NCI-H1930 (cell line): ENCODE measurements around the gene EVPLL.
"Not testable (repeated sequence)": the region's sequence is repeated elsewhere in the genome, so short reads cannot be mapped to it uniquely, and the experiment has no call there.

ENCODE experiments used
- DNase-seq, 2 experiments: peaks; one replicate each; lab custom pipeline; 2025; lab: John Stamatoyannopoulos, UW

The EVPLL gene

DNA sequence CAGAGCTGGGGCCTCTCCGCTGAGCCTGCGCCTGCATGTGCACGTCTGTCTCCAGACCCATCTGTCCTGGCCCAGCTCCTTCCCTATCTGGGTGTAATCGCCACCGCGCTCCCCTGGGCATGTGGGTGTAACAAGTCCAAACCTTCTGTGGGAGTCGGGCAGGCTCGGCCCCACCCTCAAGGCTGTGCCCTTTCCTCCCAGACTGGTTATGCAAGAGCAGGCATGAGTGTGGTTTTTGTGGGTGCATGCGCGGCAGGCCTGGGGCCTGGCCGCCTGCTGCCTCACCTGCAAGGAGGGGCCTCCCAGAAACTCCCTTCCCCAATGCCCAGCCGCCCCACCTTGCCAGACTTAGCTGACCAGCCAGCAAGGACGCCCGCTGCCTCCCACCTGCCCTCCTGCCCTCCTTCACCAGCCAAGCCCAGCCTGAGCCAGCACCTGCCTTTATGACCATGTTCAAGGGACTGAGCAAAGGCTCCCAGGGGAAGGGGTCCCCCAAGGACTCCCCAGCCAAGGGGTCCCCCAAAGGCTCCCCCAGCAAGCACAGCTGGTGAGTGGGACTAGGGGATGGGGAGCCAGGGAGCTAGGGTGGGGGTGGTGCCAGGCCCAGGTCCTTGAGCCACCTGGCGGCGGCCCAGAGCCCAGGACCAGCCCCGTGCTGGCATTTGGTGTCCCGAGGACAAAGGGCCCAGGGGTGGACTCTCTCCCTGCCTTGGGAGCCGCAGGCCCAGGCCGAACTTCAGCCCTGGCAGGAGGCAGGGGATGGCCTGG lies at the start of gene EVPLL:
EVPLL (plus strand) TSS at position 342 of the 768 bp plus-strand sequence. CDS start 3,160 bp downstream, outside the sequence.
- no peak for DNase-seq

GRCh38 chr17:18328643-18329204 lies 48.9 kb upstream of the EVPLL start:
- DNase-seq = no peak

DNA sequence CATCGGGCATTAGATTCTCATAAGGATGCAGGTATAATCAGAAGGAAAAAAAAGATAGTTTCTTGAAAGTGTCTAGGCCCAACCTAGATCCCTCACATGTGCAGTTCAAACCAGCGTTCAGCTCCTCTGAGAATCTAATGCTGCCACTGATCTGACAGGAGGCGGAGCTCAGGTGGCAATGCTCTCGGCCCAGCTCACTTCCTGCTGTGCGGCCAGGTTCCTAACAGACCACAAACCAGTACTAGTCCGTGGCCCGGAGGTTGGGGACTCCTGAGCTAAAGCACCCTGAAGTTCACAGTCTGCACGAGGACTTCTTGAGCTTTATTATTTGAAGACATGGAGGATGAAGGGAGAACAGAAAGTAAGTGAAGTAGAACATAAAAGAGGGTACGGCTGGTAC lies 45.7 kb upstream of the EVPLL start:
- no peak for DNase-seq

DNA sequence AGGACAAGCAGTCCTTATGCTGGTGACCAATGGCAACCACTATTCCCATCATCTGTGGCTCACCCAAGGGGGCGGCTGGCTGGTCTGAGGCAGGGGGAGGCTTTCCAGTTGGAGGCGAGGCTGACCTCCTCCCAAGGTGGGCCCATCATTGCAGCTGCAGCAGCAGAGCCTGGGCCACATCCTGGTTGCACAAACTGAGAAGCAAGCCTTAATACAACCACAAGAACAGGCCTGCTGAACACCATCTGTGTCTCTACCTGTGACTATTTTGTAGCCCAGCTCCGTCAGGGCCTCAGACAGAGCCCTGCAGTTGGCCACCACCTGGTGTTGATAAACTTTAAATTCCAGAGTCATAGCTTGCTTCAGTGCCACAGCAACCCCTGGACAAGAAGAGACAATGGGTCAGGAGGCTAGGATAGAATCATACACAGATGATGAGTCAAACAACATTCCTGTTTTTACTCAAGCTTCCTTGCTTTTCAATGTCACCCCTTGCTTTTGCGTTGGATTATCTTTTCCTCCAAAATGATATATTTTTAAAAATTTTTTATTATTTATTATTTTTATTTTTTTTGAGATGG lies 44.6 kb upstream of the EVPLL start:
- no peak for DNase-seq

DNA sequence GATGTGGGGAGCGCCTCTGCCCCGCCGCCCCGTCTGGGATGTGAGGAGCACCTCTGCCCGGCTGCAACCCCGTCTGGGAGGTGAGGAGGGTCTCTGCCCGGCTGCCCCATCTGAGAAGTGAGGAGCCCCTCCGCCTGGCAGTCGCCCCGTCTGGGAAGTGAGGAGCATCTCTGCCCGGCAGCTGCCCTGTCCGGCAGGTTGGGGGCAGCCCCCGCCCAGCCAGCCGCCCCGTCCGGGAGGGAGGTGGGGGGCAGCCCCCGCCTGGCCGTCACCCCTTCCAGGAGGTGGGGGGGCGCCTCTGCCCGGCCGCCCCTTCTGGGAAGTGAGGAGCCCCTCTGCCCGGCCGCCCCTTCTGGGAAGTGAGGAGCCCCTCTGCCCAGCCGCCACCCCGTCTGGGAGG lies 39.4 kb upstream of the EVPLL start:
- DNase-seq = not testable (repeated sequence)

- DNase-seq = no peak
Observed at GRCh38 chr17:18339933-18340332, 37.6 kb upstream of the EVPLL start.

GRCh38 chr17:18344021-18344420 lies 33.6 kb upstream of the EVPLL start:
- no peak for DNase-seq

DNA sequence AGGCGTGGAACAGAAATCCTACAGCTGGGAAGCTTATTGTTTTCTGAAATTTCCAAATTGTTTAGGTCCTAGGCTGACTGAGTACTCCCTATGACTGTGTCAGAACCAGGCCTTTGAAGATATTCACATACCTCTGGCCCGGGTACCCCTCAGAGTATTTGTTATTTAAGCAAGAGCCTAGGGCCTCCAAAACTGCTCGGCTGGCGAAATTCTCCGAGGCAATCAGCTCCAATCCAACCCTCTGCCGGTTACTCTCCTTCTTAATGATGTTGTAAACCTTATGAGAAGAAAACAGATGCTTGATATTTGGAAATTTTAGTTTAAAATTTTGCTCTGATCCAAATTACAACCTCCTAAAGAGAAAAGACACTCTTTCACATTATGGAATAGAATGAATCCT lies 24.0 kb upstream of the EVPLL start:
- DNase-seq = no peak

- DNase-seq = no peak
Observed at GRCh38 chr17:18356624-18357023, 21.0 kb upstream of the EVPLL start.

- DNase-seq = no peak
Observed at GRCh38 chr17:18360518-18360917, 17.1 kb upstream of the EVPLL start.

DNA sequence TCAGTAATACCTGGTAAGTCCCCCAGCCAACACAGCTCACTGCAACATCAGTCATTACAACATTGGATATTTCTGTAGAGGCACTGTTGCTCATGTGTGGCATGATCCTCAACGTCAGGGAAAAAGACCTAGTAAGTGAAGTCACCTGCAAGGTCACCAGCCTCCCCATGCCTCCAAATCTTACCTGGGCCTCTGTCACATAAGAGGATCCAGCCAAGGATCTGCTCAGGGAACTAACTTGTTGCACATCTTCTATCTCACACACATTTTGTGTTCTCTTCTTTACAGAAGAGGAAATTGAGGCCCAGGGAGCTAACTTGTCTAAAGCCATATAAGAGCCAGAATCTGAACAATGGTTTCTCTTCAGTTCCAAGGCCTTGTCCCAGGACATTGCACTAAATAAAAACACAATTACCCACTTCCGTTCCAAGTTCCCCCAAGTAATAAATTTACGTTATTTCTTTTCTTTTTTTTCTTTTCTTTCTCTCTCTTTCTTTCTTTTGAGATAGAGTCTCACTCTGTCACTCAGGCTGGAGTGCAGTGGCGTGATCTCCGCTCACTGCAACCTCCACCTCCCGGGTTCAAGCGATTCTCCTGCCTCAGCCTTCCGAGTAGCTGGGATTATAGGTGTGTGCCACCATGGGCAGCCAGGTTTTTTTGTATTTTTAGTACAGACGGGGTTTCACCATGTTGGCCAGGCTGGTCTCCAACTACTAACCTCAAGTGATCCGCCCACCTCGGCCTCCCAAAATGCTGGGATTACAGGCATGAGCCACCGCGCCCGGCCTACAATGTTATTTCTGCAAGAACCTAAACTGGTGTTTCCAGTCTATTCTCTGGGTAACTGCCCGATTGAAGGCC lies 15.5 kb upstream of the EVPLL start:
- no peak for DNase-seq

DNA sequence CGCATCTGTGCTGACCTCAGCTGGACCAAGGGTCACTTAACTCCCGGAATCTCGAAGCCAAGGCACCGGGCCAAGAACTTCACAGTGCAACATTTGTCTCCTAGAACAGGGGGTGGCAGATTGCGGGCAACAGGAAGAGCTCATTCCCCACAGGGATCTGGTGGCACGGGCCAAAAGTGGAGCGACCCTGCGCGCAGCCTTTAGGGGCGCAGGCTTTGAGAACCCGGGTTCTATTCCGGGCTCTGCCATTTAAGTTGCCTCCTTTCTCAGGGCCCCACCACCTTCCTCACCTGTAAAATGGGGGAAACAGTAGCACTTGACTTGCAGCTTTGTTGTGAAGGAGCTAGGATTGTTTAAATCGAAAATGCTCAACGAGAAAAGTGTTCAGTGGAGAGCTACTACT lies 14.9 kb upstream of the EVPLL start:
- no peak for DNase-seq

DNA sequence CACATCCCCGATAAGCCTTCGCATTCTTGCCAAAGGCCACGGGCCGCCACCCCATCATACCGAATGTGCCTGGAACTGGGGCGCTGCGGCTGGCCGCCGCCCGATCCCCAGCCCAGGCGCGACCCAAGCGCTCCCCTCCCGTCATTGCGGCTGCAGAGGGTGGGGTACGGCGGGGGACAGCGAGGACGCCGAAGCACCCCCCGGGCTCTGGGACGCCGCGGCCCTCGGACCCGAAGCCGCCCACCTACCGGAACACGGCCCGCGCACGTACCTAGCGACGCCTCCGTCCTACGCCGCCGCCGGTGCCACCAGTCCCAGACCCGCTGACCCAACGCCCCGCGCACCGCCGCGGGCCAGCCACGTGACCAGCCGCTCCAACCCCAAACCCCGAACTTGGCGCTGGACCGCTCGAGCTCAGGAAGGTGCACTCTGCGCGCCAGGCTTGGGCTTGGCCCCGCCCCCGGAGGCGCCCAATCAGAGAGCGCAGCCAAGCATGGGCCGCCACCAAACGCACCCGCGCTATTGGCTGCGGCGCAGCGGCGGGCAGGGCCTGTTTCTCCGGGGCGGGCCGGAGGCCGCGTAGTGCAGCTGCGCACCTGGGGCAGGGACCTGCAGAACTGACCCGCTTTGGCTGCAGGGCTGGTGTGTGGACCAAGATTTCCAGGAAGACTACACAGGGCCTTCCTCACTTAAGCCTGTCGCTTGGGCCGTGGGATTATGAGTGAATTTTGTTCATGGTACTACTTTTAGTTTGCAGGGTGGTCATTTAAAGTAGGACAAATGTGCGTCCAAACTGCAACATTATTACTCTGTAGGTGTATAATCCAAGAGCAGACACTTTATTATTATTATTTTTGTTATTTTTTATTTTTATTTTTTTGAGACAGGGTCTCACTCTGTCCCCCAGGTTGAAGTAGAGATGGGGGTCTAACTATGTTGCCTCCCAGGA lies 14.2 kb upstream of the EVPLL start, which contains the start of gene SHMT1:
SHMT1 (minus strand) TSS at position 450 of the 949 bp plus-strand sequence. CDS start 7,569 bp downstream, outside the sequence.
- DNase-seq = peak; percentile 83 to 91

DNA sequence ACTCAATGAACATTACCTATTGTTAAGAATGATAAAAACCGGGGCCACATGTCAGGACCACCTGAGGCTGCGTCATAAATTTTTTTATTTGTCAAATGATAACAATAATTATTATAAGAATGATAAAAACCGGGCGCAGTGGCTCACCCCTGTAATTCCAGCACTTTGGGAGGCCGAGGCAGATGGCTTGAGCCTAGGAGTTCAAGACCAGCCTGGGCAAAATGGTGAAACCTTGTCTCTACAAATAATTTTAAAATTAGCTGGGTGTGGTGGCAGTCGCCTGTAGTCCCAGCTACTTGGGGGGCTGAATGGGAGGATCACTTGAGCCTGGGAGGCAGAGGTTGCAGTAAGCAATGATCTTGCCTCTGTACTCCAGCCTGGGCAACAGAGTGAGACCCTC lies 13.4 kb upstream of the EVPLL start:
- no peak for DNase-seq

- DNase-seq = no peak
Observed at GRCh38 chr17:18368946-18369345, 8.6 kb upstream of the EVPLL start.

DNA sequence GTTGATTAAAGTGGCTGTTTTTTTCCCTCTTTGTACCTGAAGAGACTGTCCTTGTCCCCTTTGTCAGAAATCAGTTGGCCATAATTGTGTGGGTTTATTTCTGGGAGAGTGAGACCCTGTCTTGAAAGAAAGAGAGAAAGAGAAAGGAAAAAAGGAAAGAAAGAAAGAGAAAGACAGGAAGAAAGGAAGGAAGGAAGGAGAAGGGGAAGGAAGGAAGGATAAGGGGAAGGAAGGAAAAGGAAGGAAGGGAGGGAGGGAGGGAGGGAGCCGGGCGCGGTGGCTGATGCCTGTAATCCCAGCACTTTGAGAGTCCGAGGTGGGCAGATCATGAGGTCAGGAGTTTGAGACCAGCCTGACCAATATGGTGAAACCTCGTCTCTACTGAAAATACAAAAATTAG lies 6.8 kb upstream of the EVPLL start:
- DNase-seq = no peak

DNA sequence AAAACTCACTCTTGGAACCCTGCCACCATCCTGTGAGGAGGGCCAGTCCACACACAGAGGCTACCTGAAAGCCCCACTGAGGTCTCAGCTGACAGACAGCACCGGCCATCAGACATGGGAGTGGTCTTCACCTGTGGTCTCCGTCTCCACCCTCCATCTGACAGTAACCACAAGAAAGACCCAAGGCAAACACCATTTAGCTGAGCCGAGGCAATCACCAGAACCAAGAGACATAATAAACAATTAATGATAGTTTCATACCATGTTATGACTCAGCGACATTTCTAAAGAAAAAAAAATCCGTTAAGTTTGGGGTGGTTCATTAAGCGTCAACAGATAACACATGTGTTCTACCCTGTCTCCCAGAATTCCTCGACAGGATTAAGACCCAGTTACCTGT lies 6.1 kb upstream of the EVPLL start:
- no peak for DNase-seq

GRCh38 chr17:18373181-18373580 lies 4.4 kb upstream of the EVPLL start:
- DNase-seq = not testable (repeated sequence)

DNA sequence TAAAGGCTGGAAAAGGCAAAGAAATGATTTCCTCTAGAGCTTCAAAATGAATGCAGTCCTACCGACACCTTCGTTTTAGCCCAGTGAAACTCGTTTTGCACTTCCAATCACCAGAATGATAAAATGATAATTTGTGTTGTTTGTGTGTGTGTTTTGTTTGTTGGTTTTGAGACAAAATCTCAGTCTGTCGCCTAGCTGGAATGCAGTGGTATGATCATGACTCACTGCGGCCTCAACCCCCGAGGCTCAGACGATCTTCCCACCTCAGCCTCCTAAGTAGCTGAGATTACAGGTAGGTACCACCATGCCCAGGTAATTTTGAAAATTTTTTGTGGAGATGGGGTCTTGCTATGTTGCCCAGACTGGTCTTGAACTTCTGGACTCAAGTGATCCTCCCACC lies 3.4 kb upstream of the EVPLL start:
- DNase-seq = no peak

GRCh38 chr17:18378205-18378505 lies 577 bp downstream of the EVPLL start:
- no peak for DNase-seq

DNA sequence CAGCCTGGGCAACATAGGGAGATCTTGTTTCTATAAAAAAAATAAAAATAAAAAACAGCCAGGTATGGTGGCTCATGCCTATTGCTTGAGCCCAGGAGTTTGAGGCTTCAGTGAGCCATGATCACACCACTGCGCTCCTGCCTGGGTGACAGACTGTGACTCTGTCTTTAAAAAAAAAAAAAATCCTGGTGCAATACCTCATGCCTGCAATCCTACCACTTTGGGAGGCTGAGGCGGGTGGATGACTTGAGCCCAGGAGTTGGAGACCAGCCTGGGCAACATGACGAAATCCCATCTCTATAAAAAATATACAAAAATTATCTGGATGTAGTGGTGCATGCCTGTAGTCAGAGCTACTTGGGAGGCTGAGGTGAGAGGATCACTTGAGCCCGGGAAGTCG lies 1.0 kb downstream of the EVPLL start:
- not testable (repeated sequence) for DNase-seq
